22Rv1 (cell line): ENCODE data around the gene OBP2B.

ENCODE experiments used
- H3K27ac ChIP-seq: fragments of 450-650 bp; 2 replicates; pipeline ENCODE4 v1.5.1; 2017
- CTCF ChIP-seq: fragments of 450-650 bp; IDR thresholded peaks from 2 replicates; pipeline ENCODE4 v1.5.1; 2017; ENCODE audit warnings: mild to moderate bottlenecking
- ZFX ChIP-seq: fragments of 450-650 bp; IDR thresholded peaks from 2 replicates; pipeline ENCODE4 v1.6.1; 2017; ENCODE audit warnings: antibody characterized with exemption, borderline replicate concordance

The OBP2B gene

GRCh38 chr9:133167769-133168168 is 41.3 kb downstream of the OBP2B start:
- no peak overlapping the region for H3K27ac ChIP-seq
- TF ChIP-seq CTCF: no peak
- TF ChIP-seq ZFX: no peak

GRCh38 chr9:133167096-133167730 is 41.8 kb downstream of the OBP2B start:
- no peak for TF ChIP-seq ZFX
- no peak for TF ChIP-seq CTCF
- H3K27ac ChIP-seq: no peak overlapping the region

- H3K27ac ChIP-seq: no peak overlapping the region
- no peak for TF ChIP-seq ZFX
- no peak for TF ChIP-seq CTCF
These were observed 42.7 kb downstream of the OBP2B start for GRCh38 chr9:133166392-133166791.

DNA sequence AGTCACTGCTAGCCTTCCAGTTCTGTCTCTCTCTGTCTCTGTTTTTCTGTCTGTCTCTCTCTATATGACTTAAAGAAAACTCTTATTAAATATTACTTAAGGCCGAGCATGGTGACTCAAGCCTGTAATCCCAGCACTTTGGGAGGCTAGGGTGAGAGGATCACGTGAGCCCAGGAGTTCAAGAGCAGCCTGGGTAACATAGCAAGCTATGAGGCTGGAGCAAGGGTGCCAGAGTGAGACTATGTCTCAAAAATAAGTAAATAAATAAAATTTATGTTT is 43.7 kb downstream of the OBP2B start:
- TF ChIP-seq ZFX (no peak), CTCF (no peak)
- H3K27ac ChIP-seq: no peak overlapping the region

GRCh38 chr9:133164191-133164590 is 44.9 kb downstream of the OBP2B start:
- TF ChIP-seq CTCF: no peak
- TF ChIP-seq ZFX: no peak

DNA sequence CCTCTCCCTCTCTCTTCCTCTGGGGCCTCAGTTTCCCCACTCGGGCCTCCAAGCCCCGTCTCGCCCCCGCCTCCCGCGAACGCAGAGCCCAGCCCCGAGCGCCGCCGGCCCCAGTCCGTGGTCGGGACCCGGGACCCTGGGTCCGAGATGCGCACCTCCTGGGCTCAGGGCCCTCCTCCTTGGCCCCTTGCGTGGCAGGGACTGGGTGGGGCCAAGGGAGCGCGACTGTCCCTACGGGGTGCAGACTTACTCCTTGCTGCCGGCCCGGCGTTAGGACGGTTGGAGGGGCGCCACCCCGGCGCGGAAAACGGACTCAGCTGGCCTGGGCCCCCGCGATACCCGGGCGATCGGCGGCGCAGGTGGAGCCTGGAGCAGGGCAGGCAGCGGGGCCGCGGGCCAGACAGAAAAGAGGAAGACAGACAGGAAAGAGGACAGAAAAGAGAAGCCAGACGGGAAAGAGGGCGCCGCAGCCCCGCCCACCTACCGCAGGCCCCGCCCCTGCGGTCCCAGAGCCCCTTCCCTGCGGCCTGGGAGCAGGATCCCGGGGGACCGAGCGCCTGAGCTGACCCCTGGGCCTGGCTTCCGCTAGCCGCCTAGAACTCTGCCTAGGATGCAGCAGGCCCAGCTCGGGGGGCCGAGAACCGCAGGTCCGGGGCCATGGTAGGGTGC is 45.4 kb downstream of the OBP2B start, which contains the start of gene GBGT1:
Gene GBGT1 (minus strand): TSS at position 411 of the 669 bp plus-strand sequence. CDS start 1,502 bp downstream, outside the sequence.
- TF ChIP-seq CTCF (no peak), ZFX (no peak)
- H3K27ac ChIP-seq: no peak within 1 kb of the TSS

More at GRCh38 chr9:133164191-133164590, 44.9 kb downstream of the OBP2B start:
- H3K27ac ChIP-seq: no peak overlapping the region

DNA sequence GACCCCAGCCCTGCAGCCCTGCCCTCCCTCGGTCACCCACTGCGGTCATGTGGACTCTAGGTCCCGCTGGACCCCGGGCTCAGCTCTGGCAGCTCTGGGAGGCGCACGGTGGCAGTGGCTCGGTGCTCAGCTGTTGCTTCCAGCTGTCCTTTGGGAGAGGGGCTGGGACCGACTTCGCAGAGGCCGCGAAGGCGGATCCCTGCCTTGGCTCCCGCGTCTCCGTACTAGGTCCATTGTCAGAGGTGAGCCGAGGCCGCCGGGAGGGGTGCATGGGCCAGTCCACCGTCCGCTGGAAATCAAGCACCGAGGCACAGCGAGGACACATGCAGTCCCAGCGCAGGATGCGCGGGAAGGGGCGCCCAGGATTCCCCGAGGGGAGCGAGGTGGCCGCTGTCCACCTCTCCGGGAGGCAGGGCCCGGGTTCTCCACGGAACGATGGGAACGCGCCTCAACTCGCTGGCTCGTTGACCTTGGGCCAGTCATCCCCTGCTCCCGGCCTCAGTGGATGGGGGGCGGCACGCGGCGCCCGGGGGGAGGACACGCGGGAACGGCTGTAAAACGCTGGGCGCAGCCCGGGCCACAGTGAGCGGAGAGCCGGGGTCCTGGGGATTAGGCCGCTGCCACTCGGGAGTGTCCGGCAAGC is 46.1 kb downstream of the OBP2B start:
- no peak overlapping the region for H3K27ac ChIP-seq
- TF ChIP-seq CTCF (no peak), ZFX (no peak)
